ENCODE measurements around the gene SLC7A14. TPM values are rescaled to one million over a fixed set of nuclear protein-coding genes. Genes with fewer than 3 reads are reported as not detected.

The SLC7A14 gene
- total and polyA plus RNA-seq, 2 donors: 0.05 TPM

- WGBS: 83% methylated on average over 8 of the region's 8 CpGs
Measured at GRCh38 chr3:170424879-170425278, 161.0 kb downstream of the SLC7A14 start.

GRCh38 chr3:170423001-170423615, 162.8 kb downstream of the SLC7A14 start:
- no peak for DNase-seq (ENCODE audit: low read depth in 6 of 9, low spot score in 9 of 9)
- Histone ChIP-seq H3K9me3 (ENCODE audit: control insufficient read depth in 2 of 2, insufficient read depth in 1 of 2, low read length in 1 of 2) (peaks cover 2 to 4% of the 10 kb centered on the region in 2 donors), H3K4me1 (ENCODE audit: control insufficient read depth in 2 of 2, insufficient read depth in 2 of 2, low read length in 2 of 2) (peaks cover 5 to 12% of the 10 kb centered on the region in 2 donors), H3K4me3 (ENCODE audit: low read length in 2 of 2) (no peak overlapping the region), H3K27ac (ENCODE audit: low read depth in 1 of 2, low read length in 1 of 2) (no peak overlapping the region), H3K27me3 (ENCODE audit: control insufficient read depth in 2 of 2, insufficient read depth in 1 of 2, low read length in 1 of 2) (peaks cover 30 to 43% of the 10 kb centered on the region in 2 donors), H3K36me3 (ENCODE audit: control insufficient read depth in 2 of 2, insufficient read depth in 2 of 2, low read length in 1 of 2) (no peaks in the 10 kb centered on the region)
- 95% methylated on average over 8 of the region's 8 CpGs for WGBS

More at GRCh38 chr3:170424879-170425278, 161.0 kb downstream of the SLC7A14 start:
- H3K36me3 ChIP-seq (ENCODE audit: control insufficient read depth in 2 of 2, insufficient read depth in 2 of 2, low read length in 1 of 2): no peaks in the 10 kb centered on the region
- H3K27me3 ChIP-seq (ENCODE audit: control insufficient read depth in 2 of 2, insufficient read depth in 1 of 2, low read length in 1 of 2): peaks cover 12 to 25% of the 10 kb centered on the region in 2 donors
- H3K4me3 ChIP-seq (ENCODE audit: low read length in 2 of 2): no peak overlapping the region
- no peak overlapping the region for H3K27ac ChIP-seq (ENCODE audit: low read depth in 1 of 2, low read length in 1 of 2)
- DNase-seq (ENCODE audit: low read depth in 6 of 9, low spot score in 9 of 9): no peak
- peaks cover 0 to 3% of the 10 kb centered on the region in 2 donors for H3K9me3 ChIP-seq (ENCODE audit: control insufficient read depth in 2 of 2, insufficient read depth in 1 of 2, low read length in 1 of 2)
- no peaks in the 10 kb centered on the region for H3K4me1 ChIP-seq (ENCODE audit: control insufficient read depth in 2 of 2, insufficient read depth in 2 of 2, low read length in 2 of 2)

- WGBS: 95% methylated on average over 2 of the region's 2 CpGs
- no peak overlapping the region for H3K4me3 ChIP-seq (ENCODE audit: low read length in 2 of 2)
- H3K4me1 ChIP-seq (ENCODE audit: control insufficient read depth in 2 of 2, insufficient read depth in 2 of 2, low read length in 2 of 2): peaks cover 5 to 12% of the 10 kb centered on the region in 2 donors
Measured at GRCh38 chr3:170421758-170422157, 164.1 kb downstream of the SLC7A14 start.

GRCh38 chr3:170421111-170421641, 164.7 kb downstream of the SLC7A14 start:
- no peak for DNase-seq (ENCODE audit: low read depth in 6 of 9, low spot score in 9 of 9)
- Histone ChIP-seq H3K27me3 (ENCODE audit: control insufficient read depth in 2 of 2, insufficient read depth in 1 of 2, low read length in 1 of 2) (peaks cover 39 to 62% of the 10 kb centered on the region in 2 donors), H3K9me3 (ENCODE audit: control insufficient read depth in 2 of 2, insufficient read depth in 1 of 2, low read length in 1 of 2) (peaks cover 2 to 4% of the 10 kb centered on the region in 2 donors), H3K36me3 (ENCODE audit: control insufficient read depth in 2 of 2, insufficient read depth in 2 of 2, low read length in 1 of 2) (no peaks in the 10 kb centered on the region), H3K27ac (ENCODE audit: low read depth in 1 of 2, low read length in 1 of 2) (no peak overlapping the region), H3K4me1 (ENCODE audit: control insufficient read depth in 2 of 2, insufficient read depth in 2 of 2, low read length in 2 of 2) (peaks cover 5 to 12% of the 10 kb centered on the region in 2 donors), H3K4me3 (ENCODE audit: low read length in 2 of 2) (no peak overlapping the region)
- WGBS: 94% methylated on average over 12 of the region's 12 CpGs

More at GRCh38 chr3:170421758-170422157, 164.1 kb downstream of the SLC7A14 start:
- Histone ChIP-seq H3K9me3 (ENCODE audit: control insufficient read depth in 2 of 2, insufficient read depth in 1 of 2, low read length in 1 of 2) (peaks cover 2 to 4% of the 10 kb centered on the region in 2 donors), H3K27ac (ENCODE audit: low read depth in 1 of 2, low read length in 1 of 2) (no peak overlapping the region), H3K27me3 (ENCODE audit: control insufficient read depth in 2 of 2, insufficient read depth in 1 of 2, low read length in 1 of 2) (peaks cover 39 to 56% of the 10 kb centered on the region in 2 donors), H3K36me3 (ENCODE audit: control insufficient read depth in 2 of 2, insufficient read depth in 2 of 2, low read length in 1 of 2) (no peaks in the 10 kb centered on the region)
- DNase-seq (ENCODE audit: low read depth in 6 of 9, low spot score in 9 of 9): no peak

- Histone ChIP-seq H3K9me3 (ENCODE audit: control insufficient read depth in 2 of 2, insufficient read depth in 1 of 2, low read length in 1 of 2) (peaks cover 2 to 4% of the 10 kb centered on the region in 2 donors), H3K4me1 (ENCODE audit: control insufficient read depth in 2 of 2, insufficient read depth in 2 of 2, low read length in 2 of 2) (peaks cover 5 to 12% of the 10 kb centered on the region in 2 donors), H3K27me3 (ENCODE audit: control insufficient read depth in 2 of 2, insufficient read depth in 1 of 2, low read length in 1 of 2) (peaks cover 39 to 63% of the 10 kb centered on the region in 2 donors), H3K4me3 (ENCODE audit: low read length in 2 of 2) (no peak overlapping the region), H3K27ac (ENCODE audit: low read depth in 1 of 2, low read length in 1 of 2) (no peak overlapping the region), H3K36me3 (ENCODE audit: control insufficient read depth in 2 of 2, insufficient read depth in 2 of 2, low read length in 1 of 2) (no peaks in the 10 kb centered on the region)
- WGBS: 60% methylated on average over 17 of the region's 17 CpGs
- DNase-seq (ENCODE audit: low read depth in 6 of 9, low spot score in 9 of 9): no peak
Measured at GRCh38 chr3:170420307-170420821, 165.5 kb downstream of the SLC7A14 start.

- Histone ChIP-seq H3K36me3 (ENCODE audit: control insufficient read depth in 2 of 2, insufficient read depth in 2 of 2, low read length in 1 of 2) (no peaks in the 10 kb centered on the region), H3K4me1 (ENCODE audit: control insufficient read depth in 2 of 2, insufficient read depth in 2 of 2, low read length in 2 of 2) (peaks cover 5 to 12% of the 10 kb centered on the region in 2 donors), H3K4me3 (ENCODE audit: low read length in 2 of 2) (no peak overlapping the region), H3K27ac (ENCODE audit: low read depth in 1 of 2, low read length in 1 of 2) (no peak overlapping the region), H3K27me3 (ENCODE audit: control insufficient read depth in 2 of 2, insufficient read depth in 1 of 2, low read length in 1 of 2) (peaks cover 39 to 65% of the 10 kb centered on the region in 2 donors), H3K9me3 (ENCODE audit: control insufficient read depth in 2 of 2, insufficient read depth in 1 of 2, low read length in 1 of 2) (peaks cover 2 to 4% of the 10 kb centered on the region in 2 donors)
- DNase-seq (ENCODE audit: low read depth in 6 of 9, low spot score in 9 of 9): no peak
- 5% methylated on average over 58 of the region's 58 CpGs for WGBS
Measured at GRCh38 chr3:170419557-170420087, 166.3 kb downstream of the SLC7A14 start.

- H3K4me1 ChIP-seq (ENCODE audit: control insufficient read depth in 2 of 2, insufficient read depth in 2 of 2, low read length in 2 of 2): peaks cover 5 to 12% of the 10 kb centered on the region in 2 donors
- H3K27me3 ChIP-seq (ENCODE audit: control insufficient read depth in 2 of 2, insufficient read depth in 1 of 2, low read length in 1 of 2): peaks cover 39 to 65% of the 10 kb centered on the region in 2 donors
- no peak for DNase-seq (ENCODE audit: low read depth in 6 of 9, low spot score in 9 of 9)
- no peak within 1 kb of the TSS for H3K27ac ChIP-seq (ENCODE audit: low read depth in 1 of 2, low read length in 1 of 2)
- WGBS: 6% methylated on average over 79 of the region's 79 CpGs
- peaks cover 2 to 4% of the 10 kb centered on the region in 2 donors for H3K9me3 ChIP-seq (ENCODE audit: control insufficient read depth in 2 of 2, insufficient read depth in 1 of 2, low read length in 1 of 2)
- H3K36me3 ChIP-seq (ENCODE audit: control insufficient read depth in 2 of 2, insufficient read depth in 2 of 2, low read length in 1 of 2): no peaks in the 10 kb centered on the region
- H3K4me3 ChIP-seq (ENCODE audit: low read length in 2 of 2): peak within 1 kb of the TSS in 1 of 2 donors; percentile 33
Measured at GRCh38 chr3:170418422-170419398, 167.2 kb downstream of the SLC7A14 start, which contains the start of gene CLDN11. Gene CLDN11 (plus strand): TSS chr3:170418868. CDS start chr3:170419067, 199 bp downstream.

GRCh38 chr3:170417090-170417489, 168.8 kb downstream of the SLC7A14 start:
- no peak overlapping the region for H3K27ac ChIP-seq (ENCODE audit: low read depth in 1 of 2, low read length in 1 of 2)
- peaks cover 39 to 60% of the 10 kb centered on the region in 2 donors for H3K27me3 ChIP-seq (ENCODE audit: control insufficient read depth in 2 of 2, insufficient read depth in 1 of 2, low read length in 1 of 2)
- H3K9me3 ChIP-seq (ENCODE audit: control insufficient read depth in 2 of 2, insufficient read depth in 1 of 2, low read length in 1 of 2): peaks cover 2 to 4% of the 10 kb centered on the region in 2 donors
- H3K4me3 ChIP-seq (ENCODE audit: low read length in 2 of 2): no peak overlapping the region
- no peaks in the 10 kb centered on the region for H3K36me3 ChIP-seq (ENCODE audit: control insufficient read depth in 2 of 2, insufficient read depth in 2 of 2, low read length in 1 of 2)
- peaks cover 5 to 12% of the 10 kb centered on the region in 2 donors for H3K4me1 ChIP-seq (ENCODE audit: control insufficient read depth in 2 of 2, insufficient read depth in 2 of 2, low read length in 2 of 2)
- 47% methylated on average over 1 of the region's 1 CpG for WGBS
- no peak for DNase-seq (ENCODE audit: low read depth in 6 of 9, low spot score in 9 of 9)

All from thymus (tissue), 11 donors.